ENCODE results near the gene SFTPD.

The SFTPD gene

DNA sequence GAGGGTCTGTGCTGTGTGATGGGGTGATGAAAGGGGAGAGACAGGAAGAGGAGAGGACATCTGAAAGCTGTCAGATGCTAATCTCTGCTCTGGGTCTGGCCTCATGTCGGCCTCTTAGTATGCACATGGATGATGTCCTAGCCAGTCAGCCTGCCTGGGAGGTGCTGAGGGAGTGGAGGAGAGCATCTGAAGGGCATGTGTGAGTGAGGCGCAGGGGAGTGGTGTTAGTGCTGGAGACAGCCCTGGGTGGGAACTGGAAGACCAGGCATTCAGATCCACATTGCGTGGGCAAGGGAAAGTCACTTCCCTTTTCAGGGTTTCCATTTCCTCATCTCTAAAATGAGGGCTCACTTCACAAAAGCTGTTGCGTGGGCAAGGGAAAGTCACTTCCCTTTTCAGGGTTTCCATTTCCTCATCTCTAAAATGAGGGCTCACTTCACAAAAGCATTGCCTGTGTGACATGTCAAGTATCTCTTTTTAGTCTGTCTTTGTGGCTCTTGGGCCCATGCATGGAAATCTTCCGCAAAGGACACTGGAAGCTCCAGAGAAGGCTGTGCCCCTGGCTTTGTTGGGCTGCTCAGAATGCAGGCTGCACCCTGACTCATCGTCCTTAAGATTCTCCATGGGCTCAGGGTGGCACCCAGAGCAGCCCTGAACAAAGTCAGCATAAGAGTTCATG lies 10.0 kb downstream of the SFTPD start:
- H3K9me3 ChIP-seq (ENCODE audit: insufficient read depth, low read depth, low read length), result no peaks in the 10 kb centered on the region
- no peak overlapping the region for H3K9ac ChIP-seq (ENCODE audit: low read depth, low read length, poor library complexity, severe bottlenecking)
- no peak overlapping the region for H3K4me2 ChIP-seq (ENCODE audit: low read depth, low read length, poor library complexity, severe bottlenecking)
- no peak overlapping the region for H3K4me3 ChIP-seq (ENCODE audit: low read length, poor library complexity, severe bottlenecking)
- H3K9me2 ChIP-seq (replicated peaks; ENCODE audit: low read depth, low read length), result no peaks in the 10 kb centered on the region
- H4K20me1 ChIP-seq (ENCODE audit: insufficient read depth, low read length, poor library complexity, severe bottlenecking), result no peaks in the 10 kb centered on the region
- TF ChIP-seq, protein P1, sequence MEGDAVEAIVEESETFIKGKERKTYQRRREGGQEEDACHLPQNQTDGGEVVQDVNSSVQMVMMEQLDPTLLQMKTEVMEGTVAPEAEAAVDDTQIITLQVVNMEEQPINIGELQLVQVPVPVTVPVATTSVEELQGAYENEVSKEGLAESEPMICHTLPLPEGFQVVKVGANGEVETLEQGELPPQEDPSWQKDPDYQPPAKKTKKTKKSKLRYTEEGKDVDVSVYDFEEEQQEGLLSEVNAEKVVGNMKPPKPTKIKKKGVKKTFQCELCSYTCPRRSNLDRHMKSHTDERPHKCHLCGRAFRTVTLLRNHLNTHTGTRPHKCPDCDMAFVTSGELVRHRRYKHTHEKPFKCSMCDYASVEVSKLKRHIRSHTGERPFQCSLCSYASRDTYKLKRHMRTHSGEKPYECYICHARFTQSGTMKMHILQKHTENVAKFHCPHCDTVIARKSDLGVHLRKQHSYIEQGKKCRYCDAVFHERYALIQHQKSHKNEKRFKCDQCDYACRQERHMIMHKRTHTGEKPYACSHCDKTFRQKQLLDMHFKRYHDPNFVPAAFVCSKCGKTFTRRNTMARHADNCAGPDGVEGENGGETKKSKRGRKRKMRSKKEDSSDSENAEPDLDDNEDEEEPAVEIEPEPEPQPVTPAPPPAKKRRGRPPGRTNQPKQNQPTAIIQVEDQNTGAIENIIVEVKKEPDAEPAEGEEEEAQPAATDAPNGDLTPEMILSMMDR (conservative IDR thresholded peaks at IDR 0.05; ENCODE audit: low read length), result no peak
- TF ChIP-seq EZH2phosphoT487 (IDR thresholded peaks at IDR 0.05; ENCODE audit: borderline replicate concordance), result no peak
- no peaks in the 10 kb centered on the region for H3K36me3 ChIP-seq (ENCODE audit: insufficient read depth, low read length)
- no peaks in the 10 kb centered on the region for H3F3A ChIP-seq (ENCODE audit: low read depth)
- peaks cover 4% of the 10 kb centered on the region for H3K4me1 ChIP-seq (ENCODE audit: insufficient read depth, low read length, poor library complexity, severe bottlenecking)
- no peaks in the 10 kb centered on the region for H3K27me3 ChIP-seq (ENCODE audit: insufficient read depth, low read length, poor library complexity, severe bottlenecking)
- no peaks in the 10 kb centered on the region for H3K79me2 ChIP-seq (ENCODE audit: insufficient read depth, low read length)
- peak overlapping the region; percentile 51; the same call in 1 of the 2 replicates for H2AFZ ChIP-seq (ENCODE audit: low read length)

DNA sequence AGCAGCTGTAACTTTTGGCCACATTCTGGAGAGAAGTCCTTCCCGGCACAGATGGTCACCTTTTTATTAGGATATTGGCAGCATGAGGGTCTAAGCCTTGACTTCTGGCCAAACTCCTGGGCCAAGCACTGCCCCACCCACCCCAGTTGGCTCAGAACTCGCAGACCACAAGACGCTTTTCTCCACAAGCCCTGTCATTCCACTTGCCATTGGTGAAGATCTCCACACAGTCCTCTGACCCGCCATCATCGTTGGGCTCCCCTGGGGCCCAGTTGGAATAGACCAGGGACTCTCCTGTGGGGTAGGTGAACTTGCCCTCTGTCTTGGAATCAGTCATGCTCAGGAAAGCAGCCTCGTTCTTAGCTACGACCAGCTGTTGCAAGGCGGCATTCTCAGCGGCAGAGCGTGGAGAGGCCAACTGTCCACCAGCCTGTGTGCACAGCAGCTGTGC lies 11.2 kb downstream of the SFTPD start:
- H3K9me3 ChIP-seq (ENCODE audit: insufficient read depth, low read depth, low read length), result no peaks in the 10 kb centered on the region
- H3K36me3 ChIP-seq (ENCODE audit: insufficient read depth, low read length), result no peaks in the 10 kb centered on the region
- no peaks in the 10 kb centered on the region for H3K9me2 ChIP-seq (replicated peaks; ENCODE audit: low read depth, low read length)
- H3K79me2 ChIP-seq (ENCODE audit: insufficient read depth, low read length), result no peaks in the 10 kb centered on the region
- no peak overlapping the region for H3K4me3 ChIP-seq (ENCODE audit: low read length, poor library complexity, severe bottlenecking)
- H2AFZ ChIP-seq (ENCODE audit: low read length), result no peak overlapping the region
- no peak overlapping the region for H3K9ac ChIP-seq (ENCODE audit: low read depth, low read length, poor library complexity, severe bottlenecking)
- H3F3A ChIP-seq (ENCODE audit: low read depth), result no peaks in the 10 kb centered on the region
- H3K4me1 ChIP-seq (ENCODE audit: insufficient read depth, low read length, poor library complexity, severe bottlenecking), result peaks cover 4% of the 10 kb centered on the region
- TF ChIP-seq EZH2phosphoT487 (IDR thresholded peaks at IDR 0.05; ENCODE audit: borderline replicate concordance), result no peak
- TF ChIP-seq, protein P1 (conservative IDR thresholded peaks at IDR 0.05; ENCODE audit: low read length), result no peak
- H4K20me1 ChIP-seq (ENCODE audit: insufficient read depth, low read length, poor library complexity, severe bottlenecking), result no peaks in the 10 kb centered on the region
- H3K27me3 ChIP-seq (ENCODE audit: insufficient read depth, low read length, poor library complexity, severe bottlenecking), result no peaks in the 10 kb centered on the region
- H3K4me2 ChIP-seq (ENCODE audit: low read depth, low read length, poor library complexity, severe bottlenecking), result no peak overlapping the region

DNA sequence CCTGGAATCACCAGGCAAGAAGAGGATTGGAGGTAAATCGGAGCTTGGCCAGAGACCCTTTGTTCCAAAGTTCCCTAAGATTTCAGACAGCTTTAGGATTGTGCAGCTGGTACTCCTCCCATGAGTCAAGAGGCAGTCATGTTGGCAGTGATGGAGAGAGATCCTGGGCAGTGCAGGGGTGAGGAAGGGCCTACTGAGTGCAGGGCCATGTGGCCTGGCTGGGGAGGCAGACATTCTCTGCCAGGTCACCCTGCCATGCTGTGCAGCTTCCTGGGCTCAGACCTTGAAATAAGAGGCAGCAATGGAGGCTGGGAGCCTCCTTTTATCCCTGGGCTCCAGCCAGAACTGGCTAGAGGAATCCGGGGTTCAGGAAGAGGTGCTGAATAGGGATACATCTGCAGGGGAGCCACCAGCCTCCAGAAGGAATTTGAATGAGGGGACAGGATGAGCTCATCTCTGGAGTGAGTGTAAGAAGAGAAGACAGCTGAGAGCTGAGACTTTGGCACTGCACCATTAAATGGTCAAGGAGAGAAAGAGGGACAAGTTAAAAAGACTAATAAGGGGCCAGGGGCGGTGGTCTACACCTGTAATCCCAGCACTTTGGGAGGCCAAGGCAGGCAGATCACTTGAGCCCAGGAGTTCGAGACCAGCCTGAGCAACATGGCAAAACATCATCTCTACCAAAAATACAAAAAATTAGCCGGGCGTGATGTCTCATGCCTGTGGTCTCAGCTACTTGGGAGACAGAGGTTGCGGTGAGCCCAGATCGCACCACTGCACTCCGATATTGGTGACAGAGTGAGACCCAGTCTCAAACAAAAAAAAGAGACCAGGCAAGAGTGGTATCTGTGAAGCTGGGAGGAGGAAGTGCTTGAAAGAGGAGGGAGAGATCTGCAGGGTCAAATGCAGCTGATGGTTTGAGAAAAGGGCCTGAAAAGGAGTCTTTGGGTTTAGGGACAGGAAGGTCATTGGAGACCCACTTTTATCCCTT lies 12.0 kb downstream of the SFTPD start:
- no peaks in the 10 kb centered on the region for H3K9me2 ChIP-seq (replicated peaks; ENCODE audit: low read depth, low read length)
- H3K4me3 ChIP-seq (ENCODE audit: low read length, poor library complexity, severe bottlenecking), result no peak overlapping the region
- H3K9ac ChIP-seq (ENCODE audit: low read depth, low read length, poor library complexity, severe bottlenecking), result no peak overlapping the region
- H4K20me1 ChIP-seq (ENCODE audit: insufficient read depth, low read length, poor library complexity, severe bottlenecking), result no peaks in the 10 kb centered on the region
- TF ChIP-seq, protein P1 (conservative IDR thresholded peaks at IDR 0.05; ENCODE audit: low read length), result no peak
- no peaks in the 10 kb centered on the region for H3K9me3 ChIP-seq (ENCODE audit: insufficient read depth, low read depth, low read length)
- H3F3A ChIP-seq (ENCODE audit: low read depth), result no peaks in the 10 kb centered on the region
- peaks cover 4% of the 10 kb centered on the region for H3K4me1 ChIP-seq (ENCODE audit: insufficient read depth, low read length, poor library complexity, severe bottlenecking)
- H3K27me3 ChIP-seq (ENCODE audit: insufficient read depth, low read length, poor library complexity, severe bottlenecking), result no peaks in the 10 kb centered on the region
- H3K79me2 ChIP-seq (ENCODE audit: insufficient read depth, low read length), result no peaks in the 10 kb centered on the region
- H3K4me2 ChIP-seq (ENCODE audit: low read depth, low read length, poor library complexity, severe bottlenecking), result no peak overlapping the region
- no peaks in the 10 kb centered on the region for H3K36me3 ChIP-seq (ENCODE audit: insufficient read depth, low read length)
- no peak overlapping the region for H2AFZ ChIP-seq (ENCODE audit: low read length)
